ENCODE results near the gene OTUB1. TPM values are rescaled to one million over a fixed set of nuclear protein-coding genes. Genes with fewer than 3 reads are reported as not detected.

Gene OTUB1
- total and polyA plus RNA-seq, 2 of the 13 experiments (the other 11 are each of a cell fraction or from before 2014, with no cell fraction given), result 58.8 to 130 TPM

DNA sequence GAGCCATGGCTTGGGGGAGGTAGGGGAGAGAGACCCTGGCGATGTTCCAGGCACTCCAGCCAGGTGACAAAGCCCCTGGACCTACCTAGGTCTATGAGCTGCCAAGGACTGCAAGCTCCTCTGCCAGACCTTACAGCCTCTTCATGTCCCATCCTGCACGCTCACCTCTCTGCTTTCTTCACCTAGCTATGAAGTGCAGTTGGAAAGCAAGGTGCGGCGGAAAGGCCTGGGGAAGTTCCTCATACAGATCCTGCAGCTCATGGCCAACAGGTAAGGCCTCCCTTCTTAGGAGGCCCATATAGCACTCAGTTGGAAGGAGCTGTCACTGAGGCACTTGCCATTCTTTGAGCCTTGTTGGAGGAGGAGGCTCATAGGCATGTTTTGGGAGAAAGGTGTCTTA, 33.7 kb upstream of the OTUB1 start:
- no TSS peak for BruUV-seq (replicated peaks)
- Histone ChIP-seq H3K79me2 (ENCODE audit: insufficient read depth, low read length) (no peaks in the 10 kb centered on the region), H3K27ac (ENCODE audit: extremely low read length, insufficient read depth, low read length) (no peak overlapping the region), H4K20me1 (ENCODE audit: insufficient read depth, low read length) (no peaks in the 10 kb centered on the region), H3K36me3 (replicated peaks in 1 of 2; ENCODE audit: control insufficient read depth in 1 of 2, insufficient read depth in 2 of 2, low read length in 2 of 2) (peaks cover 23 to 53% of the 10 kb centered on the region in 2 experiments), H3K27me3 (ENCODE audit: control insufficient read depth in 1 of 2, insufficient read depth in 2 of 2, low read length in 2 of 2) (no peaks in the 10 kb centered on the region), H2AFZ (ENCODE audit: low read length) (no peak overlapping the region), H3K9me3 (ENCODE audit: low read length) (no peaks in the 10 kb centered on the region), H3K4me3 (replicated peaks in 1 of 3; ENCODE audit: insufficient read depth in 1 of 3, low read depth in 2 of 3, low read length in 3 of 3) (no peak overlapping the region), H3K4me2 (ENCODE audit: low read depth, low read length) (no peak overlapping the region), H3K9ac (ENCODE audit: insufficient read depth, low read depth, low read length) (no peak overlapping the region), H3K4me1 (ENCODE audit: insufficient read depth, low read length) (no peaks in the 10 kb centered on the region)
- FAIRE-seq, result no peak
- in situ Hi-C loops (cut with HindIII; ENCODE audit: extremely low pct_ligation_motif_present, low pct_unique_long_range_greater_than_20kb) (no loop called here), intact Hi-C loops (cut with micrococcal nuclease; ENCODE audit: unreplicated experiment) (no loop called here)
- TF ChIP-seq ZNF749 (CRISPR knock-in tag; IDR thresholded peaks at IDR 0.05; ENCODE audit: borderline replicate concordance) (no peak), MEIS1 (CRISPR knock-in tag; IDR thresholded peaks at IDR 0.05; ENCODE audit: borderline replicate concordance) (no peak), ZFP62 (CRISPR knock-in tag; IDR thresholded peaks at IDR 0.05) (no peak), AGO2 (optimal IDR thresholded peaks at IDR 0.05; ENCODE audit: low read depth, low read length) (no peak), RBAK (CRISPR knock-in tag; IDR thresholded peaks at IDR 0.05) (no peak), TCF7L2 (IDR thresholded peaks at IDR 0.05; ENCODE audit: low read depth, low read length) (no peak), ZIK1 (CRISPR knock-in tag; IDR thresholded peaks at IDR 0.05; ENCODE audit: borderline replicate concordance, low read depth) (no peak), ZC3H13 (CRISPR knock-in tag; IDR thresholded peaks at IDR 0.05) (no peak), SMAD3 (CRISPR knock-in tag; IDR thresholded peaks at IDR 0.05) (no peak), RAD21 (CRISPR knock-in tag; IDR thresholded peaks at IDR 0.05) (no peak), ZNF17 (CRISPR knock-in tag; IDR thresholded peaks at IDR 0.05) (no peak)
- TF ChIP-seq, protein P1, sequence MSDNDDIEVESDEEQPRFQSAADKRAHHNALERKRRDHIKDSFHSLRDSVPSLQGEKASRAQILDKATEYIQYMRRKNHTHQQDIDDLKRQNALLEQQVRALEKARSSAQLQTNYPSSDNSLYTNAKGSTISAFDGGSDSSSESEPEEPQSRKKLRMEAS (IDR thresholded peaks at IDR 0.05), result no peak
- TF ChIP-seq, protein P2, sequence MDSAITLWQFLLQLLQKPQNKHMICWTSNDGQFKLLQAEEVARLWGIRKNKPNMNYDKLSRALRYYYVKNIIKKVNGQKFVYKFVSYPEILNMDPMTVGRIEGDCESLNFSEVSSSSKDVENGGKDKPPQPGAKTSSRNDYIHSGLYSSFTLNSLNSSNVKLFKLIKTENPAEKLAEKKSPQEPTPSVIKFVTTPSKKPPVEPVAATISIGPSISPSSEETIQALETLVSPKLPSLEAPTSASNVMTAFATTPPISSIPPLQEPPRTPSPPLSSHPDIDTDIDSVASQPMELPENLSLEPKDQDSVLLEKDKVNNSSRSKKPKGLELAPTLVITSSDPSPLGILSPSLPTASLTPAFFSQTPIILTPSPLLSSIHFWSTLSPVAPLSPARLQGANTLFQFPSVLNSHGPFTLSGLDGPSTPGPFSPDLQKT (CRISPR knock-in tag; IDR thresholded peaks at IDR 0.05; ENCODE audit: borderline replicate concordance), result no peak
- TF ChIP-seq, protein P3, sequence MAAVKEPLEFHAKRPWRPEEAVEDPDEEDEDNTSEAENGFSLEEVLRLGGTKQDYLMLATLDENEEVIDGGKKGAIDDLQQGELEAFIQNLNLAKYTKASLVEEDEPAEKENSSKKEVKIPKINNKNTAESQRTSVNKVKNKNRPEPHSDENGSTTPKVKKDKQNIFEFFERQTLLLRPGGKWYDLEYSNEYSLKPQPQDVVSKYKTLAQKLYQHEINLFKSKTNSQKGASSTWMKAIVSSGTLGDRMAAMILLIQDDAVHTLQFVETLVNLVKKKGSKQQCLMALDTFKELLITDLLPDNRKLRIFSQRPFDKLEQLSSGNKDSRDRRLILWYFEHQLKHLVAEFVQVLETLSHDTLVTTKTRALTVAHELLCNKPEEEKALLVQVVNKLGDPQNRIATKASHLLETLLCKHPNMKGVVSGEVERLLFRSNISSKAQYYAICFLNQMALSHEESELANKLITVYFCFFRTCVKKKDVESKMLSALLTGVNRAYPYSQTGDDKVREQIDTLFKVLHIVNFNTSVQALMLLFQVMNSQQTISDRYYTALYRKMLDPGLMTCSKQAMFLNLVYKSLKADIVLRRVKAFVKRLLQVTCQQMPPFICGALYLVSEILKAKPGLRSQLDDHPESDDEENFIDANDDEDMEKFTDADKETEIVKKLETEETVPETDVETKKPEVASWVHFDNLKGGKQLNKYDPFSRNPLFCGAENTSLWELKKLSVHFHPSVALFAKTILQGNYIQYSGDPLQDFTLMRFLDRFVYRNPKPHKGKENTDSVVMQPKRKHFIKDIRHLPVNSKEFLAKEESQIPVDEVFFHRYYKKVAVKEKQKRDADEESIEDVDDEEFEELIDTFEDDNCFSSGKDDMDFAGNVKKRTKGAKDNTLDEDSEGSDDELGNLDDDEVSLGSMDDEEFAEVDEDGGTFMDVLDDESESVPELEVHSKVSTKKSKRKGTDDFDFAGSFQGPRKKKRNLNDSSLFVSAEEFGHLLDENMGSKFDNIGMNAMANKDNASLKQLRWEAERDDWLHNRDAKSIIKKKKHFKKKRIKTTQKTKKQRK (IDR thresholded peaks at IDR 0.05; ENCODE audit: low read length), result no peak
- TF ChIP-seq, protein P4, sequence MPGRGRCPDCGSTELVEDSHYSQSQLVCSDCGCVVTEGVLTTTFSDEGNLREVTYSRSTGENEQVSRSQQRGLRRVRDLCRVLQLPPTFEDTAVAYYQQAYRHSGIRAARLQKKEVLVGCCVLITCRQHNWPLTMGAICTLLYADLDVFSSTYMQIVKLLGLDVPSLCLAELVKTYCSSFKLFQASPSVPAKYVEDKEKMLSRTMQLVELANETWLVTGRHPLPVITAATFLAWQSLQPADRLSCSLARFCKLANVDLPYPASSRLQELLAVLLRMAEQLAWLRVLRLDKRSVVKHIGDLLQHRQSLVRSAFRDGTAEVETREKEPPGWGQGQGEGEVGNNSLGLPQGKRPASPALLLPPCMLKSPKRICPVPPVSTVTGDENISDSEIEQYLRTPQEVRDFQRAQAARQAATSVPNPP (CRISPR knock-in tag; IDR thresholded peaks at IDR 0.05), result no peak
- TF ChIP-seq, protein P5, sequence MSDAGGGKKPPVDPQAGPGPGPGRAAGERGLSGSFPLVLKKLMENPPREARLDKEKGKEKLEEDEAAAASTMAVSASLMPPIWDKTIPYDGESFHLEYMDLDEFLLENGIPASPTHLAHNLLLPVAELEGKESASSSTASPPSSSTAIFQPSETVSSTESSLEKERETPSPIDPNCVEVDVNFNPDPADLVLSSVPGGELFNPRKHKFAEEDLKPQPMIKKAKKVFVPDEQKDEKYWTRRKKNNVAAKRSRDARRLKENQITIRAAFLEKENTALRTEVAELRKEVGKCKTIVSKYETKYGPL (CRISPR knock-in tag; IDR thresholded peaks at IDR 0.05), result no peak
- TF ChIP-seq, protein P6, sequence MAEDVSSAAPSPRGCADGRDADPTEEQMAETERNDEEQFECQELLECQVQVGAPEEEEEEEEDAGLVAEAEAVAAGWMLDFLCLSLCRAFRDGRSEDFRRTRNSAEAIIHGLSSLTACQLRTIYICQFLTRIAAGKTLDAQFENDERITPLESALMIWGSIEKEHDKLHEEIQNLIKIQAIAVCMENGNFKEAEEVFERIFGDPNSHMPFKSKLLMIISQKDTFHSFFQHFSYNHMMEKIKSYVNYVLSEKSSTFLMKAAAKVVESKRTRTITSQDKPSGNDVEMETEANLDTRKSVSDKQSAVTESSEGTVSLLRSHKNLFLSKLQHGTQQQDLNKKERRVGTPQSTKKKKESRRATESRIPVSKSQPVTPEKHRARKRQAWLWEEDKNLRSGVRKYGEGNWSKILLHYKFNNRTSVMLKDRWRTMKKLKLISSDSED (CRISPR knock-in tag; IDR thresholded peaks at IDR 0.05), result no peak
- POLR2A ChIA-PET, result no interaction called here
- 100% methylated on average over 2 of the region's 4 CpGs for WGBS (ENCODE audit: low lambda C conversion rate)
- no peak for DNase-seq (ENCODE audit: low spot score)
- CTCF ChIA-PET (ENCODE audit: low intra/inter-chr PET ratio, low total read pairs), result no interaction called here
- ATAC-seq, result no peak
